COLO668 (cell line): Measurements from ENCODE around the gene CCDC70.
A peak's percentile ranks its signal among the peaks of the same experiment; 100 is the strongest.
"Not testable (repeated sequence)": the region's sequence is repeated elsewhere in the genome, so short reads cannot be mapped to it uniquely, and the experiment has no call there.

Experiments used
- DNase-seq: peaks from one replicate; lab custom pipeline; 2025; ENCODE audit not compliant: unreplicated experiment; lab: John Stamatoyannopoulos, UW

Gene CCDC70

DNA sequence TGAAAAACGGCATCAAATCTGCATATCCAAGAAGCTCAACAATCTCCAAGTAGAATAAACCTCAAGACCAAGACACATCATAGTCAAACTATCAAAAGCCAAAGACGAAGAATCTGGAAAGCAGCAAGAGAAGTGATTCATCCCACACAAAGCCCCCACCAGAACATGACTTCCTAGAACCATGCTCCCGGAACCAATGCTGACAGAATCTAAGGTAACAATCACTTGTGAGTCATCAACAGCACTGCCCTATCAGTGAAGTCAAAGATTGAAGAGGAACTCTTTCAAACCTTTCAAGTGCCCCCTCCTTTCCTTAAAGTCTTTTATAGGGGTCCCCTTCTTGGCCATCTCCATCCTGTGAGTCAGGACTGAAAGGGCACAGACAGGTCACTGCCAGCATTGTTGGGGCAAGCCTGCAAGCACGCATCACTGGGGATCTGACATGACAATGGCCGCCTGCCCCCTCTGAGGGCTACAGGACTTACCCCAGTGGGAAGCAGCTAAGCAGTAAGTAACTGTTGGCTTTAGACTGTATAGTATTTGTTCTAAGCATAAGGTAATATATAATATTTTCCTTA lies at the start of gene CCDC70:
Gene CCDC70, plus strand, starts transcription at position 247 of the 578 bp plus-strand sequence. CDS start 3,443 bp downstream, outside the sequence.
- no peak for DNase-seq

DNA sequence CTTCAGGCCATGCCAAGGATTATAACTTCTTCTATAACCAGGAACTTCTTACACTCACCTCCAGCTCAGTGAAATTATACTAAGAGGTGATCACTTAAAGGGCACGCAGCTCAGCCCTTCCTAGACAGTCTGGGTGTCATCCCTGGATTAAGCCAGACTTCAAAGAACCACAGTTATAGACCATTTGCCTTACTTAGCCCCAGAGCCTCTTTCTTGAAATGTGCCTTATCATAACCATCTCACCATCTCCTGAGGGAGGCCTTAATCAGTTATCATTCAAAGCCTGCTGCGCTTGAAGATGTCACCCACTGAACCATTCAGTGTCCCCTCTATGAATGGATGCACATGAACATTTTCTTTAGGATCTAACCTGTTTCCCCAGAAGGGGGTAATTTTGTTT lies 47.7 kb upstream of the CCDC70 start:
- no peak for DNase-seq

DNA sequence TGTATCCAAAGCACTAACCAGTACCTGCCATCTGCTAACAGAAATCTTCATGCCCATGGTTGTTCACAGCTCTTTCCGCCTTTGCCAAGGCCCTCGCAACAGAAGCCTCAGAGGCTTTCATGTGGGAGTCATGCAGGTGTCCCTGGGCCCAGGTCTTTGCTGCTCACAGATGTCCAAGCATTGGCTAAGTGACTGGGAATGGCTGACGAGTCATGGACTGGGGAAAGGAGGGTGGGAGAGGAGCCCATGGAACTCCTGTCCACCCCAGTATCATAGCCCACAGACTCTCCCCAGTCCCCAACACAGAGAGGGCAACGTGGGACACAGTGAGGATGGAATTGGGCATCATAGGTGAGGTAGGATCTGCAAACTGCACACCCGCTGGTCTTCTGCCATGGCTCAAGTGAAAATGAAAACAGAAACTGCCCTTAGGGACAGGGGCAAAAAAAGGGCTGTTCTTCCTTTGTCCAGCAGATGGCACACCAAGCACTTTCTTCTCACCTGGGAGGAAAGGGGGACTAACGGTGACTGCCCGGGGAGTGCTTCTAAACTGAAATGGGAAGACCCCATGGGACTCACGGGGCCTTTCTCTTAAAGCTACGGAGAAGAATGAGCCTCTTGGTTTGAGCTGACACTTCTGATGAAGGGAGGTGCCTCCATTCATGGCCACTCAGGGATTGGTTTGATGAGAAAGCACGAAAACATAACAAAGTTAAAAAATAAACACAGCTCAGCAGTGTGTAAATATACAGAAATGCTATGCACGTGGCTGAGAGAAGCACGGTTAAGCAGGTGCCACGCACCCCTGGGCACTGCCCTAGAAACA lies 46.7 kb upstream of the CCDC70 start:
- DNase-seq: peak; percentile 87

DNA sequence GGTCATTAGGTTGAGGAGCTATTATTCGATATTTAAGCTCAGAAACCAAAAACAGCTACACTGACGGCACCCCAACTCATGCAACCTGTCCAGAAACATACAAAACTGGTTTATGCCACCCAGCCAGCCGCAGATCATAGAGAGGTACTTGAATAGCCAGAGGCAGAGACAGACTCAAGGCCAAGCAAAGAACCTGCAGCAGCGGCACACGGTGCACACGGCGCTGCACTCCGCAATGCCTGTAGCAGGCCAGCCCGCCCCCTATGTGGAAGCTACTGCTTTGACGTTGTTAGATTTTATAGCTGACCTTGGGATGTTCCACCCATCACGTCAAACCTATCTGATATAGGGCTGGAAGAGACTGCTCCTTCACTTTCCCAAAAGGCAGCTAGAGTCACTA lies 45.9 kb upstream of the CCDC70 start:
- DNase-seq: no peak

DNA sequence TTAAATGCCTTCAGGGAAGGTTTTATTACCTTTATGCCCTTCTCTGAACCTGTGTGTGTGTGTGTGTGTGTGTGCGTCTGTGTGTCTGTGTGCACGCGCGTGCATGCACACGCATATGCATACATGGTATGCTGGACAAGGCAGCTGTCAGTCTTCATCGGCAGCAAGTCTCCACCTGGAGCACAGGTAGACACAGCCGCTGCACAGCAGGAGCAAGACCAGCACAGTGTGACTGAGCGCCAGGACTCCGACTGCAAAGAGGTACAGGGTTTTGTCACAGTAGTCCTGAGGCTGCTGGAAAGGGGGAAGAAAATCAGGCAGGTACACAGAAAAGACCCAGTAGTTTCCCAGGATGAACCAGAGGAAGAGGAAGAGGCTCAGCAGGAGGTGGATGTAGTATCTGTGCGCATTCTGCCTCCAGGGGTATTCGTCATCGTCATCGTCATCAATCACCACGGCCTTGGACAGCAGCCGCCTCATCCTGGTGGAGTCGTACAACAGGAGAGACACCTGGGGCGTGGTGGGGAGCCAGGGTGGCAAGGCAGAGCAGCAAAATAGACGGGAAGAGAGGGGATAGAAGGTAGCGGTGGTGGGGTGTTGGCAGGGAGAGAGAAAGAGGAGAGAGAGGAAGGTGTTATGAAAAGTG lies 45.0 kb upstream of the CCDC70 start:
- peak; percentile 80 for DNase-seq

DNA sequence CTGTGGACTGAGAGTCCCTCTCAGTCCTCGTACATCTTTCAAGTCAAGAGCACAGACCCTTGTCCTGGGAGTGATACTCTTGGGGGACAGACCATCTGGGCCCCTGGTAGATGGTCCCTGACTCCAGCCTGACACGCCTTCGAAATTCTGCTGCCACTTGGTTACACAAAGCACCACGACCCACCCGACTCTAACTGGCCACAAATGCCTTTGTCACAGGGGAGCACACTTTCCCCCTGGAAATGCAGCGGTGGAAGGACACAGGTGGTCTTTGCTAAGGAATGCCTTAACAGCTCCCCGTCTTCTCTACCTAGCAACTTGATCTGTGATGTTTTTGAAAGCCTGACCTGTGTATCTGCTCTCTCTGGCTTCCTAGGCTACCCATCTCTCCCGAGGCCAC lies 44.1 kb upstream of the CCDC70 start:
- no peak for DNase-seq

DNA sequence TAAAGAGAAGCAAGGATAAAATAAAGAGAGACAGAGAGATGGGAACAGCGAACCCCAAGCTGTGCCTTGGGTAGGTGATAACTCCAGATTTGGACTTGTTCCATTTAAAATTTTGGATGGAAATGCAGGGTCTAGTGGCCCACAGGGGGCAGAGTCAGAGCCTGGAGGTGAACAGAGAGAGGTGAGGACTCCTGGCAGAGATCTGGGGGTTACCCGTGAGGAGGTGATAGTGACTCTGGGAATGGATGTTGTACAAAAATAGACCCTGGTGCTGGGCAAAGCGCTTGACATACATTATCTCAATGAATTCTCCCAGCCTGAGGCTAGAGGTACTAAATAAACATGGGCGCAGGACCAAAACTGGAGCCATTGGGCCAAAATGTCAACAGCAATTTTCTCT lies 43.5 kb upstream of the CCDC70 start:
- no peak for DNase-seq

DNA sequence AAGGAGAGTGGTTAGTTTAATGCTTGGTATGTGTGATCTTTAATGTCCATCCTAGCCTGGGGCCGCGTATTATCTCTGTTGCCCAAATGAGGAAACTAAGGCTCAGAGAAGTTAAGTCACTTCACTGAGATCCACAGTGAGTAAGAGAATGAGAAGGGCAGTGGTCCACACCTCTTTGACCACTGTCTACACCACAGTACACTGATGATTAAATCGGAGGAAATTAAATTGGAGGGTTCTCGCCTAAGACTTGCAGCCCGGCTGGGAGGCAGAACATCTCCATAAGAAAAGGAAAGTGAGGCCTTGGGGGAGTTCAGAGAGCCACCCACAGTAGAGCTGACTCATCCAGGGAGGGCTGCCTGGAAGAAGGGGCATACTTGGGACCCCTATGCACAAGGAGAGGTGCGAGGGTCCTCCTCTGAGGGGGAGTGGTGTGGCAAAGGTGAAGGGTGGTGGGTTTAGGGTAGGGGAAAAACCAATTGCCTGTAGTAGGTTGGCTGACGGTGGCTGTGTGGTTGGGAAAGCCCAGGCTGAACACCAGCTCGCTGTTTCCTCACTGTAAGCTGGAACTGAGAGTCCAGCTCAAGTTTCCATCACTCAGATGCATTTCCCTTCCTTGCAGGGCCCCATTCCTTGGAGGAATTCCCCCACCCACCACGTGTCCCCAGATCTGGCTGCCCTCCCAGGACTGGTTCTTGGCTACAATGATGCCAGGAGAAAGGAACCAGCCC lies 42.8 kb upstream of the CCDC70 start:
- DNase-seq: no peak

DNA sequence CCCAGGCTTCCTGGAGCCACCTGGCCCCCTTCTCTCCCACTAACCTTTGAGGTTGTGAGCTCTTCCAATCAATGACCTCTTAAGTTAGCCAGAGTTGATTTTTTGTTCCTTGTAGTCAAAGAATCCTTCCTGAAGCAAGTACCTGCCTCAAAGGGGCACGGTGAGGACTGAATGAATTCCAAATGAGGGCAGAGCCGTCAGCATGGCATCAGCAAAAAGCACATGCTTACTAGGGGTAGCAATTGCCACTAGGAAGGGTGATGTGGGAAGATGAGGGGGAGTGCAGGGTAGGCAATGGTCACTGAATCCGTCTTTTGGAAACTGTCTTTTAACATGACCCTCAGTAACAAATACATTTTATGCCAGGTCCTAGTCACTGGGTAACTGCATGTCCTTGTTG lies 42.2 kb upstream of the CCDC70 start:
- no peak for DNase-seq

DNA sequence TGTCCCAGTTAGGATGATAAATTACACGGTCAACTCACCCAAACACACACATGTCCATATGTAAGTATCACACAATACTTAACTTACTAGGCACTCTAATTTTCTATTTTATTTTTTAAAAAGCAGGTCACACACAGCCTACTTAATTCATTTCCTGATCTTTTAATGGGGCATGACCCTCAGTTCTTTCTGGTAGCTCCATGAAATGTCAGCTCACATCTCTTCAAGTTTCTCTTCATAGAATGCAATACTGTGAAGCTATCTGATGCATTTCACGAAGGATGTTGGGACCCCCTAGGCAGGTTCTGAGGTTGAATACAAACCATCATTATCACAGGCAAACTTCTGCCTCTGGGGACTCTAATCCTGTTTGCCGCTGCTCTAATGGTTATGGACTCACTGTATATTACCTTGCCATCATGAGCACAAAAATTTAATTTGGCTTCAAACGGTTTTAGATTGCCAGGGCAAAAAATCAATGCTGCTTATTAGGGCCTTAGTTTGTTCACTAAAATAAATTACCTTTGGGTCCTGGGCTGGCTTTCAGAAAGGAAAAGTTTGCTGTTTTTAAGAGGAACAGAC lies 41.7 kb upstream of the CCDC70 start:
- no peak for DNase-seq

DNA sequence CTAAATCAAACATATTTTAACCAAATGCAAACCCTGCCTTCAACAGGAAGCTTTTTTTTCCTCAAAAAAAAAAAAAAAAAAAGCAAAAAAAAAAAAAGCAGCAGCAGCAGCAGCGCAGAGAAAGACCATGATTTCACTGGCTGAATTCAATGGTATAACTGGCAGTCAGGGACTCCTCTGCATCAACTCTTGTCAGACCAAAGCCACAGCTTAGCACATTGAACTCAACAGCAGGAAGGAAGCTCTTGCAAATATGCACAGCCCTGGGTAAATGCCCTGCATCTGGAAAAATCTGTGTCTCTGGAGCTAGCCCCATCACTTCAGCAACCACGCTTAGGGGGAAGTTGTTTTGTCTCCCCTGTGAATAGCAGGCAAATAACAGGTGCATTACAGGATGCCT lies 40.2 kb upstream of the CCDC70 start:
- no peak for DNase-seq

DNA sequence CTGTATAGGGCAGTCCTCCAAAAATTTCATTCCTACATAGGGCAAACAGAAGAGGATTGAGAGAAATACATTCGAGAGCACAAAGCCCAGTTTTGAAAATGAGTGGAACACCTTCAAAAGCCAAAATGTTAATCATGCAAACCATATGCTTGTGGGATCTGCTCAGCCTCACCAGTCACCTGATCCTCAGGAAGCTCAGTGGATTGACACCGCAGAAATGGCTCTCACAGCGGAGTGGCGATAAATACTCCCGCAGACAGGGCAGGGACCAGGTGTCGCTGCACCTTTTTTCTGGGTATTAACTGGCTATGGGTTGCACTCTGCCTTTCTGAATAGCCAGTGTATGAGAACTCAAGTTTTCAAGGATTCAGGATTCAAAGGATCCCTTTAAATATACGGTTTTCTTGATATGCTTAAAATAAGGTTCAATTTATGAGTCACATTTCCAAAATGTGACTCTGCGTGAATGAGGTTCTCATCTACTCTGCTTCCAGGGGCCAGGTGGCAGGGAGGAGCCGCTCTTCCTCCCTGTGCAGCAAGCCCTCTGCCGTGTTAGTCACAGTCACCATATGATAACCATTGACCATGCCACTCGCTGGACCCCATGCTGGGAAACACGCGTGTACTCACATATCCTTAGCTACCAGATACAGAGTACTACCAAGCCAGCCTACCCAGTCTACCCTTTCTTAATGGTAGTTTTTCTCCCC lies 39.5 kb upstream of the CCDC70 start:
- no peak for DNase-seq

DNA sequence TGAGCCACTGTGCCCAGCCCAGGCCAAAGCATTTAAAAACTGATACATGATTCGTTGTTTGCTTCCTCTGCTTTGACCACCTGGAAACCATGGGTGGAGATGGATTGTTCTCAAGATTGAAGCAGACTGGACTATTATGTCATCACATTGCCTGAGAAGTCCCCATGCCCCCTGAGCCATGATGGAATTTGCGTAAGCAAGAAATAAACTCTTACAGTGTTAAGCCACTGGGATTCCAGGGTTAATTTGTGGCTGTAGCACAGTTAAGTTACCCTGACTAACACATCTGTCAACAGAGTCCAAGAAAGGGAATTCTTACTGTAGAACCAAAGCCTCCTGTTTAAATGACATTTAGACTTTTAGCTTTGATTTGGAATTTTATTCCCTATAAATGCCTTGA lies 38.4 kb upstream of the CCDC70 start:
- DNase-seq: no peak

DNA sequence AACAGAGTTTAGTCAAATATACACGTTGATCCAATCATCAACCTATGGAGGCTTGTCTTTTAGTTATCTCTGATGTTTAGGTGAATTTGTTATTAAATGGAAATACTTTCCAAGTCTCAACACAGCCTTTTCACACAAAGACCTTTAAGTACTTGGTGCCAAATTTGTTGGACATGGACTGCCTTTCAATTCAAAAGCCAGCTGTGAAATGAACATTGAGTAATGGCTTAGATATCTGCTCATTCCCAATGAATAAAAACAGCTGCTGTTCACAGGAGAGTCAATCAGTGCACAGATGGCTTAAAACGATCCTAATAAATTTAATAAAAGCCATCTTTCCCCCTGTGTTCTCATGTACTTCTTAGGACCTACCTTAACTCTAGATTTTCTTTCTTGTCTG lies 37.9 kb upstream of the CCDC70 start:
- no peak for DNase-seq

DNA sequence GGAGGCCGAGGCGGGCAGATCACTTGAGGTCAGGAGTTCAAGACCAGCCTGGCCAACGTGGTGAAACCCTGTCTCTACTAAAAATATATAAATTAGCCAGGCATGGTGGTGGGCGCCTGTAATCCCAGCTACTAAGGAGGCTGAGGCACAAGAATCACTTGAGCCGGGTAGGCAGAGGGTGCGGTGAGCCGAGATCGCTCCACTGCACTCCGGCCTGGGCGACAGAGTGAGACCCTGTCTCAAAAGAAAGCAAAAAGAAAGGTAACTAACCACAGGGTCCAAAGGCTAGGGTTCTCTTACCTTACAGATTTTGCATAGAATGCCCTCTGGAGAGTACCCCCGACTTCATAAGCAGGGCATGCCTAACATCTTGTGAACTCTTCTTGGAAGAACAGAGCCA lies 37.1 kb upstream of the CCDC70 start:
- not testable (repeated sequence) for DNase-seq

DNA sequence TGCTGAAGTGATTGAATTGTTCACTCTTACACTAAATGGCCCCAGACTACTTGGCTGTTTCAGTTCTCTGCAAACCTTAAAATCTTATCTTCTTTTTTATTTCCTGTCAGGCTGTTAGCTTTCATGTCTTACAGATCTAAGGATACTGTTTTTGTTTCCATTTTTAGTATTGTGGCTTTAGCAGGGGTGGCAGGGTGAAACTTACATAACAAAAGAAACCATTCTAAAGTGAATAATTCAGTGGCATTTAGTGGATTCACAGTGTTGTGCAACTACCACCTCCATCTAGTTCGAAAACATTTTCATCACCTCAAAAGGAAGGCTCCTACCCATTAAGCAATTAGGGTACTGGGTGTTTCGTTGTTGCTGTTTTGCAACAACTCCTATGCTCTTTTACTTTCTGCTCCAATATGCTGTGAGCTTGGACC lies 36.6 kb upstream of the CCDC70 start:
- no peak for DNase-seq

DNA sequence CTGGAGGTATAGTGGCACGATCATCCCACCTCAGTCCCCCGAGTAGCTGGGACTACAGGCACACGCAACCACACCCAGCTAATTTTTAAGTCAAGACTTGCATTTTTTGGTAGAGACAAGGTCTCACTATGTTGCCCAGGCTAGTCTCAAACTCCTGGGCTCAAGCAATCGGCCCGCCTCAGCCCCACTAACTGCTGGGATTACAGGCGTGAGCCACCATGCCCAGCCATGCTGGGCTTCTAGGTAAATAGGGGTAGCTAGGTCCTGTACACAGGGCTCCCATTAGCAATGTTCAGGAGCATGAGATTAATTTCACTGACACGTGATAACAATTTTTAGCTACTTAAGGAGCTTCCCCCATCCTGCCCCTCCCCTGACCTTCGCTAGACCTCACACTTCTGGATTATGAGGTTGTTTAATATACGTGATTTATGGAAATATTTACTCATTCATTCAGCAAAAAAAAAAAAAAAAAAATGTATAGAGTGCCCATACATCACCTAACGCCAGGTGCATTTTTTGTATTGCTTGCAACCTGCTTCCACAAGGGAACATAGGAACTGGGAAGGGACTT lies 36.0 kb upstream of the CCDC70 start:
- DNase-seq: no peak

DNA sequence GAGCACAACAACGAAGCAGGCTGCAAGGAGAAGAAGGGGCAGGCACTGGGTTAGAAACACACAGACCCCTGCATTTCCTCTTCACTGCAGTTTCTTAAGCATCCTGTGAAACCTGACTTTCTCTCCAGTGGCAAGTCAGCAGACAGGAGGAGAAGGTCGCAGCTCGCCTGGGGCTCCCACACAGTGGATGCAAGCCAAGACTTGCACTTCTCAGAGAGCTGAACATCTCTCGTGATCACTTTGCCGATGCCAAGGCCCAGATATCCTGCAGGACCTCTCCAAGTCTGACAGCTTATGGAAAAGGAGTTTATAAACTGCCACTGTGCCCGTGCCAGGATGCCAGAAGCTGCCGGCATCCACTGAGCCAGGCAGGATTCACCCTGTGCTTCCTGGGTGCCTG lies 35.2 kb upstream of the CCDC70 start:
- no peak for DNase-seq

DNA sequence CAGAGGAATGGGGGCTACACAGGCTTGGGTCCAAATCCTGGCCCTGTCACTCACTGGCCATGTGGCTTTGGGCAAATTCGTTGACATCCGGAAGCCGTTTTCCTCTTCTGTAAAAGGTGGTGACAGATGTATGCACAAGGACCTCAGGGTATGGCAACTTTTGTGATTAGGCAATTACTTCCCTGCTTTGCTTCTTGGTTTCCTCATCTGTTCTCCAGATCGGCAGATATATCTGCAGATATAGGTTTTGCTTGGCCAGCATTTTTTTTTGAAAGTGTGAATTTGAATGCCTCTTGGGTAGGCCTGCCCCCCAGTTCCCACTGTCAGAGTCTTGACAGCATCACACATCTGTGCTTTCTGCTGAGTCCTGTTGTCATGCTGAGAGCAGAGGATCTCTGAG lies 34.5 kb upstream of the CCDC70 start:
- no peak for DNase-seq
